GM18502 (cell line): ENCODE results near the gene GDF15.
A peak's percentile ranks its signal among the peaks of the same experiment; 100 is the strongest.

Source experiments
- ATAC-seq: cut with Tn5 transposase; IDR thresholded peaks from one replicate; pipeline ENCODE4 v1.9.1; 2021; ENCODE audit warnings: mild to moderate bottlenecking; ENCODE audit not compliant: unreplicated experiment, poor library complexity

GDF15 gene

DNA sequence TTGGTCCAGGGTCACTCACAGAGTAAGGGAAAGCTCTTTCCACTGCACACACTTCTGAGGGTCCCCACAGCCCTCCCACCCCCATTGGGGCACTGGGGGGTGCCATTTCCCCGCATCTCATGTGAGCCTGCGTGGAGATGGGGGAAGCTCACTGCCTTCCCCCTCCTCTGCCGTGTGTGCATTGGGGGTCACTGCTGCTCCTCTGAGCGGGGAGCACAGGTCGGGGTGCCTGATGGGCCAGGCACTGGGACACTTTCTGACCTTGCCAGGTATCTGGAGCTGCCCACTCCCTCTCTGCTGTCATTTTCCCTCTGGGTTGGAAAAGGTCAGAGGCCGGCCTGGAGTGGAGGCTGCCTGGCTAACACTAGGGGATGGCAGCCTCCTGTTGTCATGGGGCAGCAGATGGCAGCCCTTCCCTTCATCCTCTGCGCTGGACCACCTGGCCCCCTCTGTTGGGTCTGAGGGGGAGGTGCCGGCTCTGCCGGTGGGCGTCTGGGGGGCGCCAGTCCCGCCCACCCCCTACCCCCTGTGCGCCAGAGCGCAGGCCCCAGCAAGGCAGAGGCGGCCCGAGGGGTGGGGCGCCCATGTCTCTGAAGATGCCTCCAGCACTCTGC is 42.3 kb downstream of the GDF15 start:
- ATAC-seq: no peak

DNA sequence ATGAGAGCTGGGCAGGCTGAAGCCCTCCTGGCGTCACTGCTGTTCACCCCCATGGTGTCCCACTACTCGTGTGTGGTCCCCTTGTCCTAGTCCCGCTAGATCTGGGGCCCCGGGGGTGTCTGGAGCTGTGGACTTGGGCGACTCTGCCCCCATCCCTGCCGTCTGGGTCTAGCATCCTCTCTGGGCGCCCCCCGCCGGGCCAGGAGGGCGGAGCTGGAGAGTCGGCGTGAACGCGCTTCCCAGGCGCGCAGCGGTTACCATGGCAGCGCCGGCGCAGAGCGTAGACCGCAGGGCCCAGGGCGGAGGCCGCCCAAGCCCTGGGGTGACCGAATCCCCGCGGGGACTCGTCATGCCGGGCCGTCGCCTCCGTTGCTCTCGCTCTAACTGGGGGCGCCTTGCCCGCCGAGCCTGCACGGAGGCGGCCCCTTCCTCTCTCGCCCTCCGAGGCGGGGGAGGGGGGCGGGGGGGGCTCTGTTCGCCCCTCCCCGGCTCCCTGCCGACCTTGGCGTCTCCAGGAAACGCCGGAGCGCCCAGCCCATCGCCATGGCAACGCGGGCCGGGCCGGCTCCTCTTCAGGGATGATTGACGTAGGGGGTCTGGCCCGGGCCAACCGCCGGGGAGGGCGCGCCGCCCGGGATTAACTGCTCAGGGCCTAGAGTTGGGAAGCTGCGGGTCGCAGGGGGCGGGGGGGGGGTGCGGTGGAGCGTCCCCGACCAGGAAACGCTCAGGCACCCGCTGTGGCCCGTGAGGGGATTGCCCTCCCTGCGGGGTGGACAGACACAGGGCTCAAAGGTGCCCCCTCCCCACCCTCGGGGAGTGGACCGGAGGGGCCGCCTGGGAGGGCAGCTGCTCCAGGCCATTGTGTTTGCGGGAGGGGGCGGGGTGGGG is 43.1 kb downstream of the GDF15 start:
- peak; percentile 65 for ATAC-seq

DNA sequence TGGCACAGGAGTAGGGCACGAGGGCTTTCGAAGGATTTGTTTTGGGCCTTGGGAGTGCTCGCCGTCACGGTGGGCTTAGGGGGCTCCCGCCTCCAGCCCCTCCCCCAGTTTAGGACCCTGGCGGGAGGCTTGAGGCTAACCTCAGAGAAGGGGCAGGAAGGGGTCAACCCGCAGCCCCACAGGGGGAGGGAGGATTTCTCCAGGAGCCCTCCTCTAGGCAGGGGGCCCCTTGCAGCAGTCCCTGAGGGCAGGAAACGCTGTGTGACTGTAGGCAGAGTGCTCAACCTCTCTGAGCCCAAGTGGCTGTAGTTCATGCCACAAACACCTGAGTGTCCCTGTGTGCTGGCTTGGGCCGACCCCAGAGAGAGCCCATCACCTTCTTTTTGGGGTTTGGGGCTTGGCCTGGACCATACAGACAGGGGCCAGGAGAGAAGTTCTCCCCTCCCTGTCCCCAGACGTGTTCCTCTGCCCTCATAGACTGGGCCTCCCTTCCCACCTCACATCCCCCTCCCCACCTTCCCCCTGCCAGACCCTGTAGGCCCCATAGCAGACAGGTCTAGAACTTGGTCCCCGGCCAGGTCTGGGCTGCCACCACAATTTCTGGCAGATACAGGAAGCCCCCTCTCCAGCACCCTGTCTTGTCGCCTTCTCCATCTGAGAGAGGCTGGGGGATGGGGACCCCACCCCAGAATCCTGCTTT is 43.9 kb downstream of the GDF15 start:
- no peak for ATAC-seq

DNA sequence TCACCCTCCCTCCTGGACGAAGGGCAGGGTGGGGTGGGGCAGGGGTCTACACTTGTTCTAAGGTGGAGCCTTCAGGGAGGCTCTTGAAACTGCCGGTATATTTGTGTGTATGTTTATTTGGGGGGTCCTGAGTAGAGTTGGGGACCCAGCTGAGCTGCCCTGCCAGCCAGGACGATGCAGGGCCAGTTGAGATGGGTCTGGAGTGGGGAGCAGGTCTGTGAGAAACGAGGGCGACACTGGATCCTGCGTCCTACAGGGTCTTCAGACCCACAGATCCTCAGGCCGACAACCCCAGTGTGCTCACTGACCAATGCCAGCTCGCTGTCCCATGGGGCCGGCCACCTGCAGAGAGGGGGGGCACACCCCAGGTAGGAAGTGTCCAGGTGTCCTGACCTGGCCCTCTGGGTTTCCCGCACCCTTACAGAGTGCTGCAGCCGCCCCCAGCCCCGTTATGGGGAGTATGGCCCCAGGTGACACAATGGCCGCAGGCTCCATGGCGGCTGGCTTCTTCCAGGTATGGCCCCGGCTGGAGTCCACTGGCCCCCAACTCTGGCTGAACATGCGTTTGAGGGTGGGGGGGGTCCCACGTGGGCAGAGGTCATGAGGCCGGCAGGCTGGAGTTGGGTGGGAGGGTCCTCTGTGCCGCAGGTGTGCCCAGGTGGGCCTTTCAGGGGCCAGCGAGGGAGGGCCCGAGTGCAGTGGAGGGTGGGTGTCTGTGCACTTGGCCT is 44.6 kb downstream of the GDF15 start:
- no peak for ATAC-seq

DNA sequence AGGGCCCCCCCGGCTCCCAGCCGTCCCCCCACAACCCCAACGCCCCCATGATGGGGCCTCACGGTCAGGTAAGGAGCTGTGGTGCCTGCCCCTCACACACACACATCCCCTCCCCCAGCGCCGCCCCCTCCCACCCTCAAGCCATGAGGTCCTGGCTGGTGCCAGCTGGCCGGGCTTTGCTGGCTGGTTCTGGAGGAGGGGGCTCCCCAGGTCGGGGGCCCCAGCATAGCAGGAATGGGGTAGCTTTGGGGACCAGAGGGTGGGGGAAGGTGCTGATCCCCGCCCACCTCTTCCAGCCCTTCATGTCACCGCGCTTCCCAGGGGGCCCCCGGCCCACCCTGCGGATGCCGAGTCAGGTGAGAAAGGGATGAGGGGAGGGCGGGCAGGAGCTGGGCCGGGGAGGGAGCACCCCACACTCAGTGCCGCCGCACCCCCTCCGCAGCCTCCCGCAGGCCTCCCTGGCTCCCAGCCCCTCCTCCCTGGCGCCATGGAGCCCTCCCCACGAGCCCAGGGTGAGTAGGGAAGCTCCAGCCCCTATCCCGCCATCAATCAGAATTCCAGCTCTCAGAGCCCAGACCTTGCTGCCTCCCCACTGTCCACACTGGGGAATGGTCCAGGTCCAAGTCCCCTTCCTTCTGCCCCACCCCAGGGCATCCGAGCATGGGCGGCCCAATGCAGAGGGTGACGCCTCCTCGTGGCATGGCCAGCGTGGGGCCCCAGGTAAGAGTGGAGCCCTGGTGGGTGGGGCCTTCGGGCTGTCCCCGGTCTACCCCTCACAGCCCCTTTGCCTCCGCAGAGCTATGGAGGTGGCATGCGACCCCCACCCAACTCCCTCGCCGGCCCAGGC is 45.6 kb downstream of the GDF15 start:
- no peak for ATAC-seq

DNA sequence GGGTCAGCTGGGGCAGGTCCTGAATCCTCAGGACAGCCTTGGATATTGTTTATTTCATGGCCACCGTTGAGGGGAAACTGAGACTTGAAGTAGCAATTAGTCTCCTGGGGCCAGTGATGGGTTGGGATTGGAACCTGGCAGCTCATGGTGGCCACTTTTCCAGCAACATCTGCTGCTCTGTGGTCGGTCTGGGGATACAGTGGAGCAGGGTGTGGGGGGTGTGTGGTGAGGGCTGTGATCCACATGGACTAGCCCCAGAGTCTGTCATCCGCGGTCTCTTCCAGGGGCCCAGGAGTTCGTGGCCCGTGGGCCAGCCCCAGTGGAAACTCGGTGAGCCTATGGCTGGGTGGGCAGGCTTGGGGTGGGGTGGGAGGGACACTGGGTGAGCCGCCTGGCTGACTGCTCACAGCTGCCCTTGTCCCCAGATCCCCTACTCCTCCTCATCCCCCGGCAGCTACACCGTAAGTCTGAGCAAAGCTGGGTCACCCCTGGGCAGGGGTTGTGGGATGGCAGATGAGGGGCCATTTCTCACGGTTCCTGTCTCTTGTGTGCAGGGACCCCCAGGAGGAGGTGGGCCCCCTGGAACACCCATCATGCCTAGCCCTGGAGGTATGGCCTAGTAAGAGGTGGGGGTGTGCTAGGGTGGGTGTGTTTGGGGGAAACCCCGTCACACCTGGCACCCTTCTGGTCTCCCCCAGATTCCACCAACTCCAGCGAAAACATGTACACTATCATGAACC is 46.5 kb downstream of the GDF15 start:
- ATAC-seq: no peak

DNA sequence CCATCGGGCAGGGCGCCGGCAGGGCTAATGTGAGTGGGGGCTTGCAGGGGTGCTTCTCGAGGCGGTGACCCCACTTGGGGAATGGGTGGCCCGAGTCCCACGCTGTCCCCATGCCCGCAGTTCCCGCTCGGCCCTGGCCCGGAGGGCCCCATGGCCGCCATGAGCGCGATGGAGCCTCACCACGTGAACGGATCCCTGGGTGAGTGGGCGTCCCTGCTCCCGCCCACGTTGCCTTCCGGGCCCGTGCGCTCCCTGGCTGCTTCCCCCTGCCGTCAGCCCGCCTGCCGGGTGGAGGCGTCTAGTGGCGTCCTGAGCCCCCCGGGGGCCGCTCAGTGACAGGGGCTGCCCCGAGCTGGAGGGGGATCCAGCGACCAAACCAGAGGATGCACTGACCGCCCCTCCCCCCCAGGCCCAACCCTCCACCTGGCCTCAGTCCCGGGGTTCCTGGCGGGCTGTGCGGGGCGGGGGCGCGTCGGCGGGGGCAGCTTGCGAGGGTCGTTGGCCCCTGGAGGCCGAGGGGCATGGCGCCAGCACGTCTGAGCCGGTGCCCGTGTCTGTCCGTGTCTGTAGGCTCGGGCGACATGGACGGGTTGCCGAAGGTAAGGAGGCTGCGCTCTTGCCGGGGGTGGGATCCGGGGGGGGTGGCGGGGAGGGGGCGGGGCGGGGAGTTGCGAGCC is 47.2 kb downstream of the GDF15 start:
- no peak for ATAC-seq

DNA sequence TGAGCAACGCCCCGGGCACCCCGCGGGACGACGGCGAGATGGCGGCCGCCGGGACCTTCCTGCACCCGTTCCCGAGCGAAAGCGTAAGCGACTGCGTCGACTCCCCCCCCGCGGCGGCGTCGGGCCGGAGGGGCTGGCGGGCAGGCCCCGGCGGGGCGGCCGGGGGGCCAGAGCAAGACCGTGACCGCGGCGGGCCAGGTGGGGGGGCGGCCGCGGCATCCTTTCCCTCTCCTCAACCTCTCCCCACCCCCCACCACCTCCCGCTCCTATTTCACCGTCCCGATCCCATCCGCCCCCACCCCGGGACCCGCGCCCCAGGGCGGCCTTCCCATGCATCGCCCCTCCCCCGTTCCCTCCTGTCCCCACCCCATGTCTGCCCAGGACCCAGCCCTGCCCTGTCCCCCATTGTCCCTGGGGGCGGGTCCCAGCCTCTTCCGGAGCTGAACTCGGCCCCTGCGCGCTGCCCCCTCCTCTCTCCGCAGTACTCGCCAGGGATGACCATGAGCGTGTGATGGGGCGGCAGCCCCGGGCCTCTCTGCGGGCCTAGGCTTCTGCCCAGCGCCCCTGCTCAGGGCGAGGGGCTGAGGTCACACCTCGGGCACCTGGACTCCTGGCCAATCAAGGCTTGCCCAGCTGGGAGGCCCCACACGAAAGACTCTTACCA is 47.9 kb downstream of the GDF15 start:
- ATAC-seq: no peak

DNA sequence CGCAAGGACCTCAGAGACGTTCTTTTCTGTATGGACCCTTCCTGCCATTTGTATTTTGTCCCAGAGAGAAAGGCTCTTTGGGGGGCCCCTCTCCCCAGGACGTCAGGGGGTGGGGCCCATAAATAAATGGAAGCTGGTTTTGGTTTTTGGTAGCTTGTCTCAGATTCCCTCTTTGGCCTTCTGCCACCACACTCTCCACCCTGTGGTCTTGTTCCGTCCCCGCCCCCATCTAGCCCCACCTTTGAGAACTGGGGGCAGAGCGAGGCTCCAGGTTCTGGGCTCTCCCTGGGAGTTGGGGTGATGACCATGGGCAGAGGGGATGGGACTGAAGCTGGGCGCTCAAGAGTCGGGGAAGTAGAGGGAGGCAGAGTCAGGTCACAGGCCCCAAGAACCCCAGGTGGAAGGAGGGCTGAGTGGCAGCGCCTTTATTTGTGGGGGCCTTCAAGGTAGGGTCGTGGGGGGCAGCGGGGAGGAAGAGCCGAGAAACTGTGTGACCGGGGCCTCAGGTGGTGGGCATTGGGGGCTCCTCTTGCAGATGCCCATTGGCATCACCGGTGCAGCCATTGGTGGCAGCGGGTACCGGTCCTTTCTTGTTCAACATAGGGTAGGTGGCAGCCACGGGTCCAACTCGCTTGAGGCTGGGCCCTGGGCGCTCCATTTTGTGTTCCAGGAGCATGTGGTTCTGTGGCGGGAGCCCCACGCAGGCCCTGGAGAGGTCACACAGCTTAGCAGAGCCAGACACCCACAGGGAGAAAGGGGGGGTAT is 48.6 kb downstream of the GDF15 start:
- ATAC-seq: no peak

DNA sequence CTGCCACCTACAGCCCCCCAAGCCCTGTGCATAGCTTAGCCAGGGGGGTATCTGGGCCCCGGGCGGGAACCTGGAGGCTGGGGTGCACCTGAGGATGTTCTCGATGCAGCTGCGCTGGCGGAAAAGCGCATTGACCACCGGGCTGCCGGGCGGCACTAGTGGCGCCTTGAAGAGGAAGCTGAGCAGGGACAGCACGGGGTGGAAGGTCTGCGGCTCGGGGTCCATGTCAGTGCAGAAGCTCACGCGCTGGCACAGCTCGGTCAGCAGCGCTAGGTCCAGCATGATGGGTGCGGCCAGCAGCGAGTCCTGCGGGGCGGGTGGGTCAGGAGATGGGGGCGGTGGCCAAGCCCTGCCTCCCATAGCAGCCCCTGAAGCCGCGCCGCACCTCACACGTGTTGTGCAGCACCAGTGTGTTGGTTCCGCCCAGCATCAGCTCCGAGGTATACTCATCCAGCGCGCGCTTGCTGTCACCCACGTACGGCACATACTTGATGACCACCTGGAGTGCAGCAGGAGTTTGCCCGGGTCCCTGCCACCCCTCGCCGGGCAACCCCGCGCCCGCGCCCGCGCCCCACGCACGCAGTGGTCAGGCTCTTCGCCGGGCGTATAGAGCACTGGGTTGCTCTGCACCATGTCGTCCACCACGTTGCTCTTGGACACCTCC is 49.4 kb downstream of the GDF15 start:
- no peak for ATAC-seq

DNA sequence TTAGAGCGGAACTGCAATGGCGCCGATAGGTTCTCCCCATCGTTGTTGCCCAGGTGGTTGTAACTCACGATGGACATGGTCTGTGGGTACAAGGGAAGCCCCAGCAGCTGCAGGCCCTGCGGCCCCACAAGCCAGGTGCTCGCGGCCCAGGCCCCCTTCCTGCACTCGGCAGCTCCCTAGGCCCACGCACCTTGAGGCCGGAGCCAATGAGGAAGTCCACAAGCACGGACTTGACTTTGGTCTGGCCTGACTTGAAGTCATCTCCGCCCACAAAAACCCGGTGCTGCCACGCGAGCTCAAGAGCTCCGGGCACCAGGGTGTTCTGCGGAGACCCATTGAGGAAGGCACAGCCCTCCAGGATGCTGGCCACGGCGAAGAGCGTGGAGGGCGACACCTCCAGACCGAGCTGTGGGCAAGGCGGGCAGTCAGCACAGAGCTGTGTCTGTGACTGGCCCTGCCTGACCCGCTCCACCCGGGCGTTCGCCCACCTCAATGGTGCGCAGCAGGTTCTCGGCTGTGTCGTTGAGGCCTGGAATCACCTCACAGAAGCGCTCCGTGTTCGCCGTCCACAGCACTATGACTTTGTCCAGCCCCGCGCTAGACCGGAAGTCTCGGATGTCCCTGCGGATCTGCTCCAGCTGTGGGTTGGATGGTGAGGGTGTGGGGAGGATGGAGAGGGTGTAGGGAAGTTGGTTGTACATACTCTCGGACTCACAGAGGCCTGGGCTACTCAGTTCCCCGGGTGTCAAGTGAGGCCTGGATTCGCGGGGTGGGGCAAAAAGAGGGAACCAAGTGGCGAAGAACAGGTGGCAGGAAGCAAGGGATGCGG is 50.1 kb downstream of the GDF15 start:
- ATAC-seq: no peak

DNA sequence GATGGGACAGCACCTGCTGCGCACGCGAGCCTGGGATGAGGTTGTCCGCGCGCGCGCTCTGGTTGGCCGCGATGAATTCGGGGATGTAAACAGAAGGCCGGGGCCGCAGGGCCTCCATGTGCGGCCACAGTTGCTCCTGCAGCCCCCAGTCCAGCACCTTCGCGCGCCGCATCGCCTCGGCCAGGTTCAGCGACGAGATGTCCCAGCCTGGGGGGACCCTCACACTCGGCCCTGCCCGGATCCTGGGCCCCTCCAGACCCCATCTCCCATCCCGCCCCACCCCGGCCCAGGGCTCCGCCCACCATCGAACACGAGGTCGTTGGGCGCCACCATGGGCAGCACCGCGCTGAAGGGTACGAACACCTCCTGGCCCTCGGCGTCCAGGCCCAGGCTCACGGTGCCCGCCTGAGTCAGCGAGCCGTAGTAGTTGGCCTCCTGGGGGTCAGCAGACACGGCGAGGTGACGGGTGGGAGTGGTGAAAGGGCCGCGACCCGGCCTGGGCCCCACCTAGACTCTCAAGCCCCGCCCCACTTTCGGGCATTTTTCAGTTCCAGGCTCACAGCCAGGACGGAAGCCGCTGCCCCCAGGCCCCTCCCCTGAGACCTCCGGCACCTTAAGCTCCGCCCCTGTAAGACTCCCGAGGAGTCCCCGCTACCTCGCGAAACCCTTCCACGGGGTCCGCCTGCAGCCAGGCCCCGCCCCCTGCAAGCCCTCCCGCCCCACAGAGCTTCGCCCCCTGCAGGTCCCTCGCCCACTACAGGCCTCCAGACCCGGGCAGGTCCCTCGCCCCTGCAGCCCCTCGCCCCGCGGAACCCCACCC is 50.9 kb downstream of the GDF15 start:
- peak; percentile 40 for ATAC-seq

DNA sequence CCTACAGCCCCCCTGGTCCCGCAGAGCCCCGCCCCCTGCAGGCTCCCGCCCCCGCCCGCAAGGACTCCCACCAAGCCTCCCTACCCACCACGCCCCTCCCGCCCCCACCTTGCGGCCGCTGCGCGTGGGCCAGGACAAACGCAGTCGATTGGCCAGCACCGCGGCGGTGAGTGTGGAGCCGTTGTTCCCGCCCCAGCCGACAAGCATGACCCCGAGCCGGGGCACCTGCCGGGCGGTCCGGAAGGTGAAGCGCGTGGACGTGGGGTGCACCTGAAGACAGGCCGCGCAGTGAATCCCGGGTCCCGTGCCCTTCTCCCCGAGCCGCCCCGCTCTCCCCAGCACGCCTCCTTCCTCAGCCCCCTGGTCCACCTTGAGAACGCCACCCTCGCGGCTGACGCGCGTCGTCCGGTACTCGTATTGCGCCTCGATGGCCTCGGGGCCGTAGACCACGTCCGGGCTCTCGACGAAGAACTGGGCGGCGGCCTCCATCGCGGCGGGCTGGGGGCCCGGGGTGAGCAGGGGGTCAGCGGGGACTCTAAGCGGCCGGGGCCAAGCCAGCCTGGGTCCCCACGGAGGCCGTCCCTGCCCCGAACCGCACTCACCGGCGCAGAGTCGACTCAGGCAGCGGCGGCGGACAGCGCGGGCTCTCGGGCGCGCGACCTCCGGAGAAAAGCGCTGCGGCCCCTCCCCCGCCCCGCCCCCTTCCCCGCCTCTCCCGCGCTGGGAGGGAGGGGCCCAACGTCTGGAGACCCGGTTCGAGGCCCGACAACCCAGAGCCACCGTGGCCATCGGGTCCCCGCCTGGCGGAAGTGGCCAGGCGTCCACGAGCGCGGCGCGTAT is 51.8 kb downstream of the GDF15 start, which contains the start of gene ISYNA1:
ISYNA1 (minus strand) TSS at position 643 of the 840 bp plus-strand sequence; CDS start at position 489, 154 bp downstream.
- ATAC-seq: no peak
